GM12878 (cell line): ENCODE results near the gene IFNLR1. TPM values are rescaled to one million over a fixed set of nuclear protein-coding genes. Genes with fewer than 3 reads are reported as not detected.

ENCODE experiments used
- ATAC-seq: fragments of 200-7000 bp; cut with Tn5 transposase; 3 replicates; pipeline ENCODE4 v1.9.1; 2020; ENCODE audit warnings: mild to moderate bottlenecking, moderate library complexity
- BruUV-seq: library from RNA; stranded (reverse); fragments of 400-500 nt; replicated peaks from 2 replicates; lab custom pipeline; 2021; lab: Mats Ljungman, UMichigan
- CTCF ChIA-PET: fragments of 300-600 bp; sonication (Branson Sonifier 250); formaldehyde crosslinking; extraction: SDS; loops from one replicate; lab custom pipeline; 2021; ENCODE audit warnings: inconsistent platforms; lab: Yijun Ruan, JAX
- POLR2A ChIA-PET: fragments of 350-600 bp; formaldehyde crosslinking; extraction: SDS; loops from one replicate; lab custom pipeline; 2021; ENCODE audit warnings: inconsistent platforms; lab: Charles Lee
- RAD21 ChIA-PET: fragments of 300-600 bp; sonication (Branson Sonifier 250); formaldehyde crosslinking; loops from one replicate; lab custom pipeline; 2023; ENCODE audit warnings: antibody characterized with exemption; ENCODE audit not compliant: unreplicated experiment; lab: Charles Lee
- SMC1A ChIA-PET: fragments of 300-600 bp; sonication (Branson Sonifier 250); formaldehyde crosslinking; loops from one replicate; lab custom pipeline; 2023; ENCODE audit not compliant: unreplicated experiment, uncharacterized antibody; lab: Charles Lee
- DNase-seq: peaks from one replicate; pipeline ENCODE4 v3.0.0-alpha.2; 2011; ENCODE audit warnings: low read depth, low spot score
- FAIRE-seq: peaks from 3 replicates; lab custom pipeline; 2011; peaks lifted over from hg19 to GRCh38; lab: Jason Lieb, UNC
- H2AFZ ChIP-seq: 2 replicates; pipeline ENCODE4 v1.6.0; 2011; ENCODE audit warnings: low read depth, low read length, control low read depth; ENCODE audit not compliant: control insufficient read depth
- H3K27ac ChIP-seq: 2 replicates; pipeline ENCODE4 v1.5.1; 2011; ENCODE audit warnings: control low read depth; ENCODE audit not compliant: control insufficient read depth, insufficient read depth
- H3K27me3 ChIP-seq, 2 experiments: replicated peaks in 1 of 2; 2 replicates each; pipeline versions ENCODE4 v1.6.0 to v1.6.1; 2011; ENCODE audit warnings: low read length in 1 of 2; ENCODE audit not compliant: control insufficient read depth in 2 of 2, insufficient read depth in 2 of 2
- H3K36me3 ChIP-seq, 2 experiments: 2 replicates each; pipeline ENCODE4 v1.5.1; 2011; ENCODE audit warnings: low read length in 1 of 2; ENCODE audit not compliant: control insufficient read depth in 2 of 2, insufficient read depth in 2 of 2
- H3K4me1 ChIP-seq: 2 replicates; pipeline ENCODE4 v1.6.1; 2011; ENCODE audit warnings: mild to moderate bottlenecking, low read length, moderate library complexity, mixed read lengths; ENCODE audit not compliant: control insufficient read depth, insufficient read depth
- H3K4me2 ChIP-seq: 2 replicates; pipeline ENCODE4 v1.6.0; 2011; ENCODE audit warnings: control low read depth; ENCODE audit not compliant: control insufficient read depth, insufficient read depth
- H3K4me3 ChIP-seq: fragments of 200-600 bp; sonication (generic); 2 replicates; pipeline ENCODE4 v1.5.1; 2016
- H3K79me2 ChIP-seq: 2 replicates; pipeline ENCODE4 v1.6.0; 2011; ENCODE audit warnings: low read length; ENCODE audit not compliant: control insufficient read depth, insufficient read depth
- H3K9ac ChIP-seq: 2 replicates; pipeline ENCODE4 v1.8.0; 2011; ENCODE audit warnings: low read length, control low read depth, mixed read lengths; ENCODE audit not compliant: control insufficient read depth, insufficient read depth
- H3K9me3 ChIP-seq: replicated peaks from 3 replicates; pipeline ENCODE4 v1.5.1; 2011; ENCODE audit warnings: mild to moderate bottlenecking, low read length; ENCODE audit not compliant: control insufficient read depth, insufficient read depth
- H4K20me1 ChIP-seq: 2 replicates; pipeline ENCODE4 v1.6.0; 2011; ENCODE audit not compliant: control insufficient read depth, insufficient read depth
- BCLAF1 ChIP-seq: fragments of 450-650 bp; IDR thresholded peaks from 2 replicates; pipeline ENCODE4 v1.6.1; 2017; ENCODE audit warnings: antibody characterized with exemption, mild to moderate bottlenecking, moderate library complexity
- CHD4 ChIP-seq: fragments of 200-600 bp; sonication (generic); IDR thresholded peaks from 2 replicates; pipeline ENCODE4 v1.6.1; 2016; ENCODE audit warnings: mild to moderate bottlenecking
- FOXM1 ChIP-seq: IDR thresholded peaks from 2 replicates; pipeline ENCODE4 v1.6.1; 2012; ENCODE audit warnings: low read depth, mild to moderate bottlenecking, inconsistent platforms, low read length, moderate library complexity
- IRF3 ChIP-seq: fragments of 450-650 bp; IDR thresholded peaks from 2 replicates; pipeline ENCODE4 v1.6.1; 2014; ENCODE audit warnings: mild to moderate bottlenecking
- MEF2B ChIP-seq: fragments of 450-650 bp; IDR thresholded peaks from 2 replicates; pipeline ENCODE4 v1.6.1; 2018; ENCODE audit warnings: mild to moderate bottlenecking, moderate library complexity; ENCODE audit not compliant: partially characterized antibody, poor library complexity, severe bottlenecking
- MTA3 ChIP-seq: IDR thresholded peaks from 2 replicates; pipeline ENCODE4 v1.6.1; 2012; ENCODE audit warnings: low read length, inconsistent platforms, borderline replicate concordance
- NR2C1 ChIP-seq: fragments of 450-650 bp; IDR thresholded peaks from 2 replicates; pipeline ENCODE4 v1.6.1; 2017; ENCODE audit warnings: antibody characterized with exemption, mild to moderate bottlenecking, moderate library complexity
- TARDBP ChIP-seq: IDR thresholded peaks from 2 replicates; pipeline ENCODE4 v1.6.1; 2016; ENCODE audit warnings: borderline replicate concordance
- WGBS: methylation state at CpG from one replicate; pipeline ENCODE4 v1.1.6; 2016; ENCODE audit warnings: low lambda C conversion rate; ENCODE audit not compliant: insufficient replicate concordance, insufficient coverage; ENCODE audit errors: missing lambda C conversion rate; 5-methylcytosine and 5-hydroxymethylcytosine counted together
- in situ Hi-C: fragments of 300-500 bp; cut with MboI; formaldehyde crosslinking; loops from 9 replicates; pipeline ENCODE4 v1.14.3; 2018; ENCODE audit warnings: mixed read lengths
- intact Hi-C: fragments of 100-400 bp; cut with micrococcal nuclease; formaldehyde crosslinking; loops from one replicate; pipeline ENCODE4 v1.14.2; 2022; ENCODE audit not compliant: unreplicated experiment
- polyA plus RNA-seq, 11 experiments: library from polyadenylated mRNA; depleted of rRNA in 4 of 11; unstranded in 6 of 11; stranded (reverse) in 5 of 11; fragments of >200 nt; fragmentation: Nextera tagmentation in 4 of 11; fragmentation: Illumina TruSeq in 1 of 11; extraction: Ambion mirVana in 4 of 11; extraction: Trizol in 1 of 11; gene quantifications; 1 replicate in 1 of 11; 2 replicates in 10 of 11; pipeline versions ENCODE4 v1.2.1 to v1.2.3, GENCODE V29; 2011 to 2016; ENCODE audit warnings: inconsistent platforms in 2 of 11, missing spikeins in 2 of 11, low read depth in 1 of 11
- total RNA-seq, 4 experiments: library from RNA; depleted of rRNA in 3 of 4; stranded (reverse); fragments of >200 nt in 3 of 4; fragmentation: Illumina TruSeq in 1 of 4; extraction: Trizol in 1 of 4; gene quantifications; 2 replicates each; pipeline versions ENCODE4 v1.2.1 to v1.2.3, GENCODE V29; 2013 to 2021

Gene IFNLR1
- total and polyA plus RNA-seq, 10 of the 15 experiments (the other 5 are each of a cell fraction or from before 2014, with no cell fraction given), result 0.31 to 5.6 (median 3.9) TPM

GRCh38 chr1:24182061-24182460 lies 5.0 kb downstream of the IFNLR1 start:
- CTCF ChIA-PET, result interaction anchor here (1.6 kb wide), 1 partner anchor 17 kb away, joined by 5 read pairs; no protein-coding TSS in a partner anchor
- POLR2A ChIA-PET, result interaction anchor here (0.6 kb wide), 1 partner anchor 199 kb away, joined by 3 read pairs; no protein-coding TSS in a partner anchor
- DNase-seq (no peak), FAIRE-seq (no peak), ATAC-seq (no peak)
- SMC1A ChIA-PET, result no interaction called here
- in situ Hi-C loops (no loop called here), intact Hi-C loops (no loop called here)
- no peak overlapping the region for H2AFZ ChIP-seq
- no peaks in the 10 kb centered on the region for H3K9me3 ChIP-seq
- TF ChIP-seq MTA3 (no peak), BCLAF1 (no peak), TARDBP (no peak), FOXM1 (no peak), IRF3 (no peak), CHD4 (no peak), NR2C1 (no peak), MEF2B (no peak)
- no peak overlapping the region for H3K9ac ChIP-seq
- H3K4me2 ChIP-seq, result no peak overlapping the region
- BruUV-seq, result no TSS peak
- H3K4me3 ChIP-seq, result no peak overlapping the region
- H3K27me3 ChIP-seq, result peaks cover 0 to 2% of the 10 kb centered on the region in 2 experiments; a peak in 2 of 4 replicates
- no peak overlapping the region for H3K27ac ChIP-seq
- no peaks in the 10 kb centered on the region; a peak in 1 of 4 replicates for H3K36me3 ChIP-seq
- no peaks in the 10 kb centered on the region for H4K20me1 ChIP-seq
- no peaks in the 10 kb centered on the region; the same call in 1 of the 2 replicates for H3K79me2 ChIP-seq
- RAD21 ChIA-PET, result interaction anchor here (0.7 to 1.5 kb wide), 2 partner anchors 32 to 554 kb away, joined by 3 read pairs; no protein-coding TSS in a partner anchor
- H3K4me1 ChIP-seq, result peaks cover 5% of the 10 kb centered on the region
- WGBS, result 59% methylated on average over 6 of the region's 6 CpGs
